ENCODE results near the gene OR52B2. TPM values are rescaled to one million over a fixed set of nuclear protein-coding genes. Genes with fewer than 3 reads are reported as not detected.

OR52B2 gene
- total RNA-seq, 3 donors from 2014 or later = 0.33 TPM; not detected in 2

DNA sequence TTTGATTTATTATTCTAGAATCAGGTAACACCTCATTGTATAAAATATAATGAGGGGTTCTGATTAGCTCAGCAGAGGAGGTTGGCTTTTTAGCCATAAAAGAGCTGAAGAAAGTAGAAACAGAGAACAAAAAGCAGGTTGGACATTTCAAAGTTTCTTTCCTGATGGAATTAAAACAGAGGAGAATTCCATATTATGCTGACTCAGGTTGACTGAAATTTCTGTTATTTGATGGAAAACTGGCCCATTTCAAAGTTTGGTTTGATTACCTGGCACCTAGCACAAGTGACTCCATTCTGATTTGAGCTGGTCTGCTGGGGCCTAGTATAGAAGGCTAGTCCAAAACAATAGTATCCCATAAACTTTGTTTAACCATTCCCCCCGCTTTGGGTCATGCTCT is 37.7 kb downstream of the OR52B2 start:
- intact Hi-C loops (cut with DNase I; ENCODE audit: low total_unique reads) = no loop called here
- TF ChIP-seq POLR2A (IDR thresholded peaks at IDR 0.05) (no peak), POLR2AphosphoS5 (IDR thresholded peaks at IDR 0.05) (no peak)
- TF ChIP-seq, protein P1, sequence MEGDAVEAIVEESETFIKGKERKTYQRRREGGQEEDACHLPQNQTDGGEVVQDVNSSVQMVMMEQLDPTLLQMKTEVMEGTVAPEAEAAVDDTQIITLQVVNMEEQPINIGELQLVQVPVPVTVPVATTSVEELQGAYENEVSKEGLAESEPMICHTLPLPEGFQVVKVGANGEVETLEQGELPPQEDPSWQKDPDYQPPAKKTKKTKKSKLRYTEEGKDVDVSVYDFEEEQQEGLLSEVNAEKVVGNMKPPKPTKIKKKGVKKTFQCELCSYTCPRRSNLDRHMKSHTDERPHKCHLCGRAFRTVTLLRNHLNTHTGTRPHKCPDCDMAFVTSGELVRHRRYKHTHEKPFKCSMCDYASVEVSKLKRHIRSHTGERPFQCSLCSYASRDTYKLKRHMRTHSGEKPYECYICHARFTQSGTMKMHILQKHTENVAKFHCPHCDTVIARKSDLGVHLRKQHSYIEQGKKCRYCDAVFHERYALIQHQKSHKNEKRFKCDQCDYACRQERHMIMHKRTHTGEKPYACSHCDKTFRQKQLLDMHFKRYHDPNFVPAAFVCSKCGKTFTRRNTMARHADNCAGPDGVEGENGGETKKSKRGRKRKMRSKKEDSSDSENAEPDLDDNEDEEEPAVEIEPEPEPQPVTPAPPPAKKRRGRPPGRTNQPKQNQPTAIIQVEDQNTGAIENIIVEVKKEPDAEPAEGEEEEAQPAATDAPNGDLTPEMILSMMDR (IDR thresholded peaks at IDR 0.05) = no peak
- no peaks in the 10 kb centered on the region for H3K36me3 ChIP-seq
- H3K9me3 ChIP-seq = no peaks in the 10 kb centered on the region
- H3K4me3 ChIP-seq = no peak overlapping the region
- no peak for DNase-seq (ENCODE audit: low spot score in 2 of 2)
- no peaks in the 10 kb centered on the region for H3K27me3 ChIP-seq
- H3K27ac ChIP-seq = no peak overlapping the region
- H3K4me1 ChIP-seq = no peaks in the 10 kb centered on the region

- no peak overlapping the region for H3K27ac ChIP-seq
- H3K27me3 ChIP-seq = no peaks in the 10 kb centered on the region
- intact Hi-C loops (cut with DNase I; ENCODE audit: low total_unique reads) = no loop called here
- no peaks in the 10 kb centered on the region for H3K4me1 ChIP-seq
- no peak overlapping the region for H3K4me3 ChIP-seq
- TF ChIP-seq, protein P1 (IDR thresholded peaks at IDR 0.05) = no peak
- TF ChIP-seq POLR2A (IDR thresholded peaks at IDR 0.05) (no peak), POLR2AphosphoS5 (IDR thresholded peaks at IDR 0.05) (no peak)
- H3K36me3 ChIP-seq = no peaks in the 10 kb centered on the region
- no peaks in the 10 kb centered on the region for H3K9me3 ChIP-seq
- DNase-seq (ENCODE audit: low spot score in 2 of 2) = no peak
These were observed 40.5 kb downstream of the OR52B2 start for GRCh38 chr11:6129635-6130034.

DNA sequence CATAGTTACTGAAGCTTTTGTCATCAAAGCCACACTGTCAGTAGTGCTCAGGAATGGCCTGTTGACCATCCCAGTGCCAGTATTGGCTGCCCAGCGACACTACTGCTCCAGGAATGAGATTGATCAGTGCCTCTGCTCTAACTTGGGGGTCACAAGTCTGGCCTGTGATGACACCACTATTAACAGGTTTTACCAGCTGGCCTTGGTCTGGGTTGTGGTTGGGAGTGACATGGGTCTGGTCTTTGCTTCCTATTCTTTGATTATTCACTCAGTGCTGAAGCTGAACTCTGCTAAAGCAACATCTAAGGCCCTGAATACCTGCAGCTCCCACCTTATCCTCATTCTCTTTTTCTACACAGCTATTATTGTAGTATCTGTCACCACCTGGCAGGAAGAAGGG is 41.1 kb downstream of the OR52B2 start:
- DNase-seq (ENCODE audit: low spot score in 2 of 2) = no peak
- Histone ChIP-seq H3K27me3 (no peaks in the 10 kb centered on the region), H3K4me1 (no peaks in the 10 kb centered on the region), H3K4me3 (no peak overlapping the region), H3K9me3 (no peaks in the 10 kb centered on the region), H3K36me3 (no peaks in the 10 kb centered on the region), H3K27ac (no peak overlapping the region)
- intact Hi-C loops (cut with DNase I; ENCODE audit: low total_unique reads) = no loop called here
- TF ChIP-seq POLR2A (IDR thresholded peaks at IDR 0.05) = no peak
- TF ChIP-seq POLR2AphosphoS5 (IDR thresholded peaks at IDR 0.05) = no peak
- TF ChIP-seq, protein P1 (IDR thresholded peaks at IDR 0.05) = no peak

DNA sequence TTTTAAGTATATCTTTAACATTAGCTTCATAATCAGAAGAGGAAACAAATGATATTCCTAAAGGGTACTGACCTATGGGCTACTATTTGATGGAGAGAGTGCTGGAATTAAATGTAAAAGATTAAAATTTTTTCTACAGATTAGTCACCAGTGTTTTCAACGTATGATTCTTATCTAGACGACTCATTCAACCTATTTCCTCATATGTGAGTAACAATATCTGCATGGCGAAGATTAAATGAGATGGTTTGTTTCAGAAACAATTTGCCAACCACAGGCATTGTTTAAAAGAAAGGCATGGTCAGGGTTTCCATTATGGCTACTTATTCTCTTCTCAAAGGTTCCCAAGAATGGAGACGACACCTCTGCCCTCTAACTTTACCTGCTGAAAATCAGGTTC is 42.2 kb downstream of the OR52B2 start:
- Histone ChIP-seq H3K36me3 (no peaks in the 10 kb centered on the region), H3K4me3 (no peak overlapping the region), H3K9me3 (no peaks in the 10 kb centered on the region), H3K27me3 (no peaks in the 10 kb centered on the region), H3K27ac (no peak overlapping the region), H3K4me1 (no peaks in the 10 kb centered on the region)
- intact Hi-C loops (cut with DNase I; ENCODE audit: low total_unique reads) = no loop called here
- TF ChIP-seq POLR2AphosphoS5 (IDR thresholded peaks at IDR 0.05) (no peak), POLR2A (IDR thresholded peaks at IDR 0.05) (no peak)
- TF ChIP-seq, protein P1 (IDR thresholded peaks at IDR 0.05) = no peak
- no peak for DNase-seq (ENCODE audit: low spot score in 2 of 2)

DNA sequence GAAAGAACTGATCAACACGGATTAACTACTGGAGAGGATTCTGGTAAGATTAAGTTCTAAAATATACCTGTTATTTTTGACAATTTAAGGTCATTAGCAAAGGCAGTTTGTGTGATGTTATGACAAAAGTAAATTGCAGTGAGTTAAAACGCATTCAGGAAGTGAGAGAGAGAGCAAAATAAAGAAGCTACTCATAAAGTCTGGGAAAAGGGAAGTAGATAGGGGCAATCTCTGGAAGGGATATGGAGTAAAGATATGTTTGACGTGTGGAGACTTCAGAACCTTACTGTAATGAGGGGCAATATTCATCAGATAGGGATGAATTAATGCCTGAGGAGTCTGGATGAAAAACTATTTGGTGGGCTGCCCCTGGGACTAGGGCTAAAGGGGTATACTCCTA is 45.9 kb downstream of the OR52B2 start:
- intact Hi-C loops (cut with DNase I; ENCODE audit: low total_unique reads) = no loop called here
- TF ChIP-seq, protein P1 (IDR thresholded peaks at IDR 0.05) = no peak
- TF ChIP-seq POLR2A (IDR thresholded peaks at IDR 0.05) (no peak), POLR2AphosphoS5 (IDR thresholded peaks at IDR 0.05) (no peak)
- H3K27ac ChIP-seq = no peak overlapping the region

More for the DNA sequence above, 45.9 kb downstream of the OR52B2 start:
- Histone ChIP-seq H3K36me3 (no peaks in the 10 kb centered on the region), H3K27me3 (no peaks in the 10 kb centered on the region), H3K9me3 (no peaks in the 10 kb centered on the region), H3K4me3 (no peak overlapping the region), H3K4me1 (no peaks in the 10 kb centered on the region)
- no peak for DNase-seq (ENCODE audit: low spot score in 2 of 2)

Other genes with a start within 250 kb of the OR52B2 start
- gene OR56A3, start 228.1 kb downstream of the OR52B2 start, total RNA-seq = not detected
- gene OR56A5, start 201.8 kb downstream of the OR52B2 start, total RNA-seq = not detected
- not detected for gene OR52L1, start 183.3 kb downstream of the OR52B2 start, total RNA-seq
- gene OR56A4, start 163.4 kb downstream of the OR52B2 start, total RNA-seq = not detected
- not detected for gene OR56A1, start 139.6 kb downstream of the OR52B2 start, total RNA-seq
- not detected for gene OR56B4, start 62.6 kb downstream of the OR52B2 start, total RNA-seq
- gene OR52W1, start 28.9 kb upstream of the OR52B2 start, total RNA-seq = not detected
- gene C11orf42, start 35.2 kb upstream of the OR52B2 start, total RNA-seq = not detected
- gene FHIP1B, start 64.3 kb upstream of the OR52B2 start, total RNA-seq = 10 to 100 TPM; 34.7 to 42.6 (median 42.1) TPM
- gene CNGA4, start 68.8 kb upstream of the OR52B2 start, total RNA-seq = under 1 TPM in 2 of 3 donors, not detected in 1; 0.29 to 0.48 TPM
- not detected for gene CCKBR, start 89.5 kb upstream of the OR52B2 start, total RNA-seq
- 100 to 1,000 TPM in 1 of 3 donors, 10 to 100 TPM in 2; 53.1 to 130 (median 78.3) TPM for gene CAVIN3, start 150.2 kb upstream of the OR52B2 start, total RNA-seq
- gene SMPD1, start 220.1 kb upstream of the OR52B2 start, total RNA-seq = 10 to 100 TPM; 15.7 to 30.4 (median 17.3) TPM
- gene APBB1, start 248.8 kb upstream of the OR52B2 start, total RNA-seq = 10 to 100 TPM; 25.6 to 40.0 (median 36.3) TPM